CMK (cell line): Measurements from ENCODE around the gene RPRD2.
"Not testable (repeated sequence)": the region's sequence is repeated elsewhere in the genome, so short reads cannot be mapped to it uniquely, and the experiment has no call there.

Experiments
- DNase-seq: peaks from one replicate; pipeline ENCODE4 v3.0.0-alpha.2; 2010; ENCODE audit warnings: low read depth

Gene RPRD2

DNA sequence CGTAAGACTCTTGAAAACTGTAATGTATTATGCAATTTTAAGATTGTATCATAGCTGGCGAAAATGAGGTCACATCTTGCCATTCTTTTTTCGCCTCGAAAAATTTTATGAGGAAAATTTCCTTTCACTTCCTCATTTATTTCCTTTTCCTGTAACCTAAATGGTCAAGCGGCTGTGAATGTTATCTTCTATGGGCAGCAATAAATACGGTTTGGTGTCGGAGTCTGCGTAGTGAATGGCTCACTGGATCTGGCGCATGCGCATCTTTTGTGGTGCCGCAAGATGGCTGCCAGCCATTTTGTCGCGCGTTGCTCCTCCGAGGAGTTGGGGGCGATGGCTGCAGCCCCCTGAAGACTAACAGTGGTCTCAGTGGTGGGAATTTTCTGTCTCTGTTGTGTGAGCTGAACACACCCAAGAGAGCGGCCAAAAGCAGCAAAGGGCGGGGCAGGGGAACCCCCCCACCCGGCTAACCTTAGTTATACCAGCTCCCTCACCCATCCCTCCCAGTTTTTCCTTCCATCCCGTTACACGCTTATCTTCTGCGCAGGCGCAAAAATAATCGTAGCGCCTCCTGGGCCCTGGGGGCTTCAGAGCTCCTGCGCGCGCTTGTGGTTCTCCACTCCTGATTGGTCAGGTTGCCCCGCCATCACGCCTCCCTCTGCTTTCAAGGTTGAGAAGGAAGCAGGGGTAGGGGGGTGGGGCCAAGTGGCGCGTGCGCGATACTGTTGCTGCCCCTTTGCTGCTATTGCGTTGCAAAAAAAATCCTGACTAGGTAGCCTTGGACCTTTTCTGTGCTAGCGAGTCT lies at the start of gene RPRD2:
Gene RPRD2, plus strand, starts transcription at position 722 of the 805 bp plus-strand sequence. CDS start 568 bp downstream, outside the sequence.
- peak; percentile 99 for DNase-seq

GRCh38 chr1:150314691-150315090 lies 49.3 kb upstream of the RPRD2 start:
- not testable (repeated sequence) for DNase-seq

- DNase-seq = no peak
Observed at GRCh38 chr1:150320667-150320978, 43.3 kb upstream of the RPRD2 start.

GRCh38 chr1:150321826-150322166 lies 42.2 kb upstream of the RPRD2 start:
- no peak for DNase-seq

GRCh38 chr1:150322310-150322709 lies 41.6 kb upstream of the RPRD2 start:
- DNase-seq = no peak

- no peak for DNase-seq
Observed at GRCh38 chr1:150332651-150333290, 31.2 kb upstream of the RPRD2 start.

DNA sequence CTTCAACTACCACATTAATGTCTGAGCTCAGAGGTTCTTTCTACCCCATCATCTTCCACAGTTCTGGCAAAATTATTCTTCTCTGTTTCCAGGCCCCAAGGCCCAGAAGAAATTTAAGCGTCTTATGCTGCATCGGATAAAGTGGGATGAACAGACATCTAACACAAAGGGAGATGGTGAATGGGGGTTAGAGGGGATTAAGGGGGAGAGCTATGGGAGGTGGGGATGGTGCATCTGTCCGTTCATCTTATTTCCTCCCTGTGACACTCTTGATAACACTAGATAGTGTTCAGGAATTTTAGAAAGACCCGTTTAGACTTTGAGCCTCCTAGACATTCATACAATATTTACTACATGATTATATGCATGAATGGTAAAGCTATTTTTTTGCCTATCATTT lies 17.6 kb upstream of the RPRD2 start:
- no peak for DNase-seq

DNA sequence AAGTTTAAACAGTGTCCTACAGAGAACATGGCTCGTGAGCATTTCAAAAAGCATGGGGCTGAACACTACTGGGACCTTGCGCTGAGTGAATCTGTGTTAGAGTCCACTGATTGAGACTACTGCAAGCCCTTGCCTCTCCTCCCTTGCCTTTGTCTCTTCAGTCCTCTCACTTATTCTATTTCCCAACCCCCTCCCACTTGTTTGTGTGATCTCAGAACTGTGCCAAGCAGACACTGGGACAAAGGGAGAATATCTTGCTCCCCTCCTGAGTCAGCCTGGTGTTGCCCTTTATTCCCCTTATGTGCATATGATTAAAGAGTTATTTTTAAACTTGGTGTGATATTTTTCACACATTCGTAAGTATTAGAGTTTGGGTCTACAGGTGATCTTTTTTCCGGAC lies 11.1 kb upstream of the RPRD2 start:
- DNase-seq = no peak

GRCh38 chr1:150362721-150363425 lies 1.1 kb upstream of the RPRD2 start:
- DNase-seq = no peak

DNA sequence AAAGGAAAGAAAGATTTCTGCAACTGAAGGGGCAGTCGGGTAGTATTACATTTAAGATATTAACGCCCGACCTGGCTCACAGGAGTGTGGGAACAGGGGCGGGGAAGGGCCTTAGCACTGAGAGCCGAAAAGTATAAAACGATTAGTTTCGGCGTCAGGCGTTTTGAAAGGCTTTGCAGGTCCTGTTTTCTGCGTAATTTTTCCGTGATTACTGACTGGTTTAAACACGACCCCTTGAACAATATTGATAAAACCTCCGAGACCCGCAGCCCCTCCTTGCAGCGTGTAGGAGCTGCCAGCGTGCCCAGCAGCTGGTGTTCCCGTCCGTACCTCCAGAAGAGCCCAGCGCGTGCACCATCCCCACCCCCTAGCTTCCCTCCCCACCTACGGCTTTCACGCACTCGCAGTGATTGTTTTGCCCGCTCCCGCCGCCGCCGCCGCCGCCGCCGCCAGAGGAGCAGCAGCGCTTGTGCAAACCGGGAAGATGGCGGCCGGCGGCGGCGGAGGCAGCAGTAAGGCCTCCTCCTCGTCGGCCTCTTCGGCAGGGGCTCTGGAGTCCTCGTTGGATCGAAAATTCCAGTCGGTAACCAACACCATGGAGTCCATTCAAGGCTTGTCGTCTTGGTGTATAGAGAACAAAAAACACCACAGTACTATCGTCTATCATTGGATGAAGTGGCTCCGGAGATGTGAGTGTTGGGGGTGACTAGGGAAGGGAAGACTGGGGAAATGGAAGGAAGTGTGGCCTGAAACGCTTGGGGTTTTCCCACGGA lies 470 bp downstream of the RPRD2 start:
- DNase-seq = no peak

DNA sequence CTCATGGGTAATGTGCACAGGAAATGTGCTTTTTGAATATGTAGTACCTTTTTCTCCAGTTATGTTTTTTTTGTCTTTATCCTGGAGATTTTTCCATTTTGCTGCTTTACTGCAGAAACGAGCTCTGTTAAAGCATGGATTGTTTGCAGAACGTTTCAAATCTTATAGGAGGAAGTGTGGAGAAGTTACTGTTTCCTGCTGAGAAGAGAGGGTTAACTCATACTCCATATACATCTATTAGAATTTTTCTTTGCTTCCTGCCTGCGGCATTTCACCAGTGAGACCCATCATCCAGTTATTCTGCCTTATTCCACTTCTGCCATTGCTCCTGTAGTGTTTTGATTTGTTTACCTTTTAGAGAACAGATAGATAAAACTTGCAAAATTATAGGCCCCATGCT lies 2.0 kb downstream of the RPRD2 start:
- DNase-seq = no peak

DNA sequence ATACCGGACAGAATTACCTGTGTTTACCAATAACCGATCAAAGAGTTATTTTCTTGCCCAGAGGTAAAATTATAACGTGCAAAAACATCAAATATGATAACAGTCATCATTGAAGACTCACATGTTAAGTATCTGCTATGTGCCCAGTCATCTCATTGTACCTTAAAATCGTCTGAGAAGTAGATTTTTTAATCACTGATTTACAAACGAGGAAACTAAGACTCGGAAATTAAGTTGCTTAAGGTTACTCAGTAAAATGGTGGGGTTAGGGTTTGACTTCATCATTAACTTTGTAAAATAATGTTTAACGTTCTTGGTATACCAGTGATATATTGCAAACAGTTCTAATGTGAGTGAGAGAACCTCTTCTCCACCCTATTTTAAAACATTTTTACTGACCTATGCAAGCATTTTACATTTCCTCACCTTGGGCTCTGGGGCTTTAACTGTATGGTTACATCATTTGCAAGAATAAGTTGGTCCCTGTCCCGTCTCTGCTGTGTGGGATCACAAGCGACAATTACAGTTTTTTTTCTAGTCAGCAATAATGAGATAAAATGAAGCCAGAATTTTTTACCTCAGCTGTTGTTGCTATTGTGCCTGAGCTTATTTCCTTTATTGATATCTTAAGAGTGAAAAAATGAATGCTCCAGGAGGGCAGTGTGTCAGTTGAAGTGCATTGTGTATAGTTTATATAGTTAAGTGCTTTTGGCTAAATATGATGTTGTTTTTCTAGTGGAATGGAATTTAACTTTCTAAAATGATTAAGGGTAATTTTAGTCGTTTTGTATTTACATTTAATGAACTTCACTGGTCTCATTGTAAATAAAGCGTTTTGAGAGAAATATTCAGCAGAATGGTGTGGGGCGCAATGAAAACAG lies 2.7 kb downstream of the RPRD2 start:
- no peak for DNase-seq

DNA sequence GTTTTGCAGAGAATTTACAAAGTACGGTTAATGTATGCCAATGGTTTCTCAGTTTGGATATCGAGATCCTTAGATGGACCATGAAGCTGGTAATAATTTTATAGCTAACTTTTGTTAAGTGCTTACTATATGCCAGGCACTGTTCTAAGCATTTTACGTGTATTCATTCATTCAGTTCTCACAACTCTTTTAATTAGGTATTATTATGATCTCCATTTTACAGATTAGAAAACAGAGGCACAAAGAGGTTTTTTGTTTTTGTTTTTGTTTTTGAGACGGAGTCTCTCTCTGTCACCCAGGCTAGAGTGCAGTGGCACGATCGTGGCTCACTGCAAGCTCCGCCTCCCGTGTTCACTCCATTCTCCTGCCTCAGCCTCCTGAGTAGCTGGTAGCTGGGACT lies 7.2 kb downstream of the RPRD2 start:
- DNase-seq = no peak

GRCh38 chr1:150372580-150372979 lies 8.6 kb downstream of the RPRD2 start:
- no peak for DNase-seq

- DNase-seq = no peak
Observed at GRCh38 chr1:150376110-150376509, 12.2 kb downstream of the RPRD2 start.

- no peak for DNase-seq
Observed at GRCh38 chr1:150383631-150384324, 19.8 kb downstream of the RPRD2 start.

GRCh38 chr1:150385537-150386445 lies 21.8 kb downstream of the RPRD2 start:
- no peak for DNase-seq

GRCh38 chr1:150386592-150386991 lies 22.6 kb downstream of the RPRD2 start:
- no peak for DNase-seq

- no peak for DNase-seq
Observed at GRCh38 chr1:150387200-150387599, 23.3 kb downstream of the RPRD2 start.

DNA sequence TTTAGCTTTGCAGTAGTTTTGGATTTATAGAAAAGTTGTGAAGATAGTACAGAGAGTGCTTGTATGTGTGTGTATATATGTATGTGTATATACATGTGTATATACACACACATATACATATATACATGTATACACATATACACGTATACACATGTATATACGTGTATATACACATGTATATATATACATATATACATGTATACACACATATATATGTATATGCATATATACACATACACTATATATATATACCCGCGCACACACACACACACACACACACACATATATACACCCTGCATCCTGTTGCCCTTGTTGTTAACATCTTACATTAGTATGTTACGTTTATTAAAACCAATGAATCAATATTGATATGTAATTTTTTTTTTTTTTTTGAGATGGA lies 24.3 kb downstream of the RPRD2 start:
- DNase-seq = no peak
